ENCODE measurements around the gene PLXDC2.

PLXDC2 gene

DNA sequence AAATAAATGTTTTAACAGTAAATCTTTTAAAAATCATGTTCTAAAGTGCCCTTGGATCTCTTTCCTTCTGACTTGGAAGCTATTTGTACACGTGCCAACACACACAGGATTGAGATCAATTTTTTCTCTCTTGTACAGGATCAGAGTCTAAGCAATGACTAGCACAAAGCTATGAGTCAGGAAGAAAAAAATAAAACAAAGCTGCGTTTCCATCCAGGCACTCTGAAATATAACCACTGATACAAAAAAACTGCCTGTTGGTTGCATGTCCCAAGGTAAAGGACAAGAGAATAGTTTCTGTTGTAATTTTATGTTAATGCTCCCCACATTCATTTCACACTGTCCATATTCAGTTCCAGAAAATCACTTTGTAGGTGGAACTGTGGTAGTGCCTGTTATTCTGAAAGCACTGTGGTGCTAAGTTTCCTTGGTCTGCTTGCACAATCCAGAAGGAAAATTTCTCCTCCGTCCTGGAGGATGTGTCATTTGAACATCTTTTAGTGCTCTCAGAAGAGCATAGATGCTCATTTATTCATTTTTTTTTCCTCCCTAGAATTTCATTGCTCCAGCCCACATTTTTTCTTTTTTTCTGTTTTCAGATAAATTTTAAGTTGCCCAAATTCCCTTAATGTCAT, 113.4 kb downstream of the PLXDC2 start:
- no peaks in the 10 kb centered on the region for H3K4me1 ChIP-seq (ENCODE audit: insufficient read depth, low read length, severe bottlenecking)
- no peaks in the 10 kb centered on the region for H3K36me3 ChIP-seq (ENCODE audit: insufficient read depth, low read length)
- H3K9ac ChIP-seq (ENCODE audit: low read length) = no peak overlapping the region
- no peaks in the 10 kb centered on the region for H4K20me1 ChIP-seq (ENCODE audit: insufficient read depth, low read length)
- no peak overlapping the region for H3K4me2 ChIP-seq (ENCODE audit: low read length)
- no peaks in the 10 kb centered on the region for H3K27me3 ChIP-seq (ENCODE audit: insufficient read depth, low read length)
- no peaks in the 10 kb centered on the region for H3F3A ChIP-seq (ENCODE audit: insufficient read depth, low read length)
- no peaks in the 10 kb centered on the region for H3K9me3 ChIP-seq (ENCODE audit: low read length)
- no peaks in the 10 kb centered on the region for H3K9me2 ChIP-seq (ENCODE audit: low read depth, low read length)
- no peak overlapping the region for H2AFZ ChIP-seq (ENCODE audit: low read length)
- TF ChIP-seq EZH2 (IDR thresholded peaks at IDR 0.05; ENCODE audit: borderline replicate concordance, low read length) (no peak), CTCF (IDR thresholded peaks at IDR 0.05; ENCODE audit: low read length) (no peak)
- no peak overlapping the region for H3K4me3 ChIP-seq (ENCODE audit: low read depth, low read length, poor library complexity, severe bottlenecking)
- H3K27ac ChIP-seq (ENCODE audit: low read depth, low read length, poor library complexity, severe bottlenecking) = no peak overlapping the region
- H3K79me2 ChIP-seq (ENCODE audit: insufficient read depth, low read length) = no peaks in the 10 kb centered on the region

DNA sequence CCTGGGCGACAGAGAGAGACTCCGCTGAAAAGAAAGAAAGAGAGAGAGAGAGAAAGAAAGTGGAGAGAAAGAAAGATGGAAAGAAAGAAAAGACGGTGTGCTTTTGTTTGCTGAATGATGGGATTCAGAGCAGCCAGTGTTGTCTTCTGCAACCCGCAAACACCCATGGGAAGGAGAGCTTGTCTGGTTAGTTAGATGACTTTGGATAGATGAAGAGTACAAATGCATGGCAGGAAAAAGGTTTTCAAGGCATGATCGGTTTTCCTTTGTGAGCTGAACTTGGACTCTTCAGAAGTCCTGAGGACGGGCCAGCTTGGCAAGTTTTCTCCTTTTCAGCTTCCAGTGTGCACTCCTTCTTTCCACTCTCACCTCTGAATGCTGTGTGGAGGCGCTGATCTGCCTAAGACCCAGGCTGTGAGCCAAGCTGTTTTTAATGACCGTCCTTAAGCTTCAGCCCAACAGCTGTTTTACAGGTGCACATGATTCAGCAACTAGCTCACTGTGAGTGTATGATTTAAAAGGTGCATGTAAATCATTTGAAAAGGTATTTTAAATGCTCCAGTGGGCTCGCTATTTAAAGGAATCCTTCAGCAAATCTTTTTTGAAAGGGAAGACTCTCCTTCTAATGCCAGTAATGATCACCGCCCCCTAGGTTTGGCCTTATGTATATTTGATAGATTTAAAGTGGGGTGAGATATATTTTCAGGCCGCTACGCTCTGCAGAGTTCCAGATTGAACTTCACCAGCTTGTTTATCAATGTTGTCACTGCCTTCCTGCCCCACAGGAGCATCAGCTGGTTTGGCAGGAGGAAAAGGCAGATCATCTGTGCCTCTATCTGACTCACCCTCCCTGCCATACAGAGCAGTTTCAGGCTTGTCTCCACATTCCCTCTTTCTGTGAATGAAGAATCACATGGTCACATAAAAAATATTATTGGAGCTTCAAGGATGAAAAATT, 115.0 kb downstream of the PLXDC2 start:
- H3K9ac ChIP-seq (ENCODE audit: low read length) = no peak overlapping the region
- no peaks in the 10 kb centered on the region for H3F3A ChIP-seq (ENCODE audit: insufficient read depth, low read length)

More for the DNA sequence above, 115.0 kb downstream of the PLXDC2 start:
- no peak for TF ChIP-seq CTCF (IDR thresholded peaks at IDR 0.05; ENCODE audit: low read length)
- no peak for TF ChIP-seq EZH2 (IDR thresholded peaks at IDR 0.05; ENCODE audit: borderline replicate concordance, low read length)
- Histone ChIP-seq H3K4me3 (ENCODE audit: low read depth, low read length, poor library complexity, severe bottlenecking) (no peak overlapping the region), H3K9me2 (ENCODE audit: low read depth, low read length) (no peaks in the 10 kb centered on the region), H3K9me3 (ENCODE audit: low read length) (no peaks in the 10 kb centered on the region), H3K27ac (ENCODE audit: low read depth, low read length, poor library complexity, severe bottlenecking) (no peak overlapping the region), H3K36me3 (ENCODE audit: insufficient read depth, low read length) (no peaks in the 10 kb centered on the region), H3K4me2 (ENCODE audit: low read length) (no peak overlapping the region), H3K27me3 (ENCODE audit: insufficient read depth, low read length) (no peaks in the 10 kb centered on the region), H3K4me1 (ENCODE audit: insufficient read depth, low read length, severe bottlenecking) (no peaks in the 10 kb centered on the region), H3K79me2 (ENCODE audit: insufficient read depth, low read length) (no peaks in the 10 kb centered on the region), H2AFZ (ENCODE audit: low read length) (no peak overlapping the region), H4K20me1 (ENCODE audit: insufficient read depth, low read length) (no peaks in the 10 kb centered on the region)
